ENCODE results near the gene FAM20A. TPM values are rescaled to one million over a fixed set of nuclear protein-coding genes. Genes with fewer than 3 reads are reported as not detected.
A peak's percentile ranks its signal among the peaks of the same experiment; 100 is the strongest.

FAM20A gene
- total RNA-seq, 1 donor from 2014 or later = 2.9 TPM

DNA sequence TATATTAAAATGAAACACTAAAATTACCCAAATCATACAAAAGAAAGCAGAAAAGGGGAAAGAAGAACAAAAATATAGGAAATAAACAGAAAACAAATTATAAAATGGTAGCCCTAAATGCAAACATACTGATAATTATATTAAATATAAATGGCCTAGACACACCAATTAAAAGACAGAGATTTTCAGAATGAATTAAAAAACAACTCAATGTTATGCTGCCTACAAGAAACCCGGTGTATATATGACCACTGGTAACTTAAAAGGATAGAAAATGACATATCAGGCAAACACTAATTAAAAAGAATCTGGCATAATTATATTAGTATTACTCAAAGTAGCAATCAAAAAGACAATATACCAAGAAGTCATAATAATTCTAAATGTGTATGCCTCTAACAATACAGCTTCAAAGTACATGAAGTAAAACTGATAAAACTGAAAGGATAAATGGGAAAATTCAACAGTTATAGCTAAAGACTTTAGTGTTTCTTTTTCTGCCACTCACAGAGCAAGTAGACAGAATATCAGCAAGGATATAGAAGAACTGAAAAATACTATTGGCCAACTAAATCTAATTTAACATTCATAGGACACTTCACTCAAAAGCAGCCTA, 7.5 kb upstream of the FAM20A start:
- Histone ChIP-seq H3K9me3 (replicated peaks) (peaks cover 42% of the 10 kb centered on the region), H3K36me3 (no peaks in the 10 kb centered on the region), H3K27ac (replicated peaks) (no peak overlapping the region), H3K4me1 (no peaks in the 10 kb centered on the region), H3K27me3 (ENCODE audit: low read depth) (no peaks in the 10 kb centered on the region), H3K4me3 (no peak overlapping the region)
- no peak for DNase-seq
- TF ChIP-seq, protein P1, sequence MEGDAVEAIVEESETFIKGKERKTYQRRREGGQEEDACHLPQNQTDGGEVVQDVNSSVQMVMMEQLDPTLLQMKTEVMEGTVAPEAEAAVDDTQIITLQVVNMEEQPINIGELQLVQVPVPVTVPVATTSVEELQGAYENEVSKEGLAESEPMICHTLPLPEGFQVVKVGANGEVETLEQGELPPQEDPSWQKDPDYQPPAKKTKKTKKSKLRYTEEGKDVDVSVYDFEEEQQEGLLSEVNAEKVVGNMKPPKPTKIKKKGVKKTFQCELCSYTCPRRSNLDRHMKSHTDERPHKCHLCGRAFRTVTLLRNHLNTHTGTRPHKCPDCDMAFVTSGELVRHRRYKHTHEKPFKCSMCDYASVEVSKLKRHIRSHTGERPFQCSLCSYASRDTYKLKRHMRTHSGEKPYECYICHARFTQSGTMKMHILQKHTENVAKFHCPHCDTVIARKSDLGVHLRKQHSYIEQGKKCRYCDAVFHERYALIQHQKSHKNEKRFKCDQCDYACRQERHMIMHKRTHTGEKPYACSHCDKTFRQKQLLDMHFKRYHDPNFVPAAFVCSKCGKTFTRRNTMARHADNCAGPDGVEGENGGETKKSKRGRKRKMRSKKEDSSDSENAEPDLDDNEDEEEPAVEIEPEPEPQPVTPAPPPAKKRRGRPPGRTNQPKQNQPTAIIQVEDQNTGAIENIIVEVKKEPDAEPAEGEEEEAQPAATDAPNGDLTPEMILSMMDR (IDR thresholded peaks at IDR 0.05; ENCODE audit: borderline replicate concordance) = no peak
- intact Hi-C loops (cut with micrococcal nuclease) = no loop called here

DNA sequence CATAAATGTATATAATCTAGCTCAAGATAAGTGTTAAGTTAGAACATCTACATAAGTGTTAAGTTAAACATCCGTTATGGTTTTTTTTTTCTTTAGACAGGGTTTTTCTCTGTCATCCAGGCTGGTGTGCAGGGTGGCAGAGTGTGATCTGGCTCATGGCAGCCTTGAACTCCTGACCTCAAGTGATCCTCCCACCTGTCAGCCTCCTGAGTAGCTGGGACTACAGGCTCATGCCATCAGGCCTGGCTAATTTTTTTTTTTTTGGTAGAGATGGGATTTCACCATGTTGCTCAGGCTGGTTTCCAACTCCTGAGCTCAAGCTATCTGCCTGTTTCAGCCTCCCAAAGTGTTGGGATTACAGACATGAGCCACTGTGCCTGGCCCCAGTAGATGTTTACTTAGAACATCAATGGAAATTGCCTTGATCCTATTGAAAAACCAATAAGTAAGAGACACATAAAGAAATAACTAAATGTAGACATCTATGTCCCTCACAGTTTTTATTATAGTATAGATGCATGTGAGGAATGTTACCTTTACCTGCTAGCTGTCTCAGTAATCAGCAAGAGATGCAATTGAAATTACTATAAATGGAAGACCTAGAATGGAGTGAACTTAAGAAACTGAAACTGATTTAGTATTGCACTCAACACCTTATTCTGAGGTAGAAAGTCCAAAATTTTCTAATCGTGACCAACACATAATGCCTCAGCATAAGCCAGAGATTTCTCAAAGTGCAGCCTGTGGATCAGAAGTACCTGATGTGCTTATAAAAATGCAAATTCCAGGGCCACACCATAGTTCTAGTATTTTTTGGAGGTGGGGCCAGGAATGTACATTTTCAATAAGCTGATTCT, 5.5 kb upstream of the FAM20A start:
- Histone ChIP-seq H3K36me3 (no peaks in the 10 kb centered on the region), H3K27ac (replicated peaks) (no peak overlapping the region), H3K27me3 (ENCODE audit: low read depth) (no peaks in the 10 kb centered on the region), H3K4me3 (no peak overlapping the region), H3K4me1 (peaks cover 4% of the 10 kb centered on the region), H3K9me3 (replicated peaks) (peaks cover 42% of the 10 kb centered on the region)
- intact Hi-C loops (cut with micrococcal nuclease) = no loop called here
- TF ChIP-seq, protein P1 (IDR thresholded peaks at IDR 0.05; ENCODE audit: borderline replicate concordance) = no peak
- DNase-seq = no peak

DNA sequence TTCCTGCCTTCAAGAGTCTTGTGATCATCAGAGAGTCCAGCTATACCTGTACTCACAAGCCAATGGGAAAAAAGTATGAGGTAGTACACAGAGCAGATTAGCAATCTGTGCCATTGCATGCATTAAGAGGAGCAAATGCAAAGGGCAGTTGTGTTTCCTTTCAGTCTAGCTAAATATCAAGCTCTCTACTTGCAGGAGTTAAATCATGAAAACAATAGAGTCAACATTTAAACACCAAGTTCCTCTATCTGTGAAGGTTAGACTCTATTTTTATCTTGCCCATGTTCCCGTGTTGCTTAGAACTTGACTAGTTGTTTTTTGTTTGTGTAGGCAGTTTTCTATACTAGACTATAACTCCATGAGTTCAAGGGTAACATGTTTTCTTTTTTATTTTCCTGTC, 4.7 kb upstream of the FAM20A start:
- peaks cover 41% of the 10 kb centered on the region for H3K9me3 ChIP-seq (replicated peaks)
- intact Hi-C loops (cut with micrococcal nuclease) = no loop called here
- H3K27ac ChIP-seq (replicated peaks) = no peak overlapping the region
- TF ChIP-seq, protein P1 (IDR thresholded peaks at IDR 0.05; ENCODE audit: borderline replicate concordance) = no peak
- no peaks in the 10 kb centered on the region for H3K36me3 ChIP-seq
- DNase-seq = no peak
- no peak overlapping the region for H3K4me3 ChIP-seq
- peaks cover 4% of the 10 kb centered on the region for H3K27me3 ChIP-seq (ENCODE audit: low read depth)
- peaks cover 12% of the 10 kb centered on the region for H3K4me1 ChIP-seq

- TF ChIP-seq, protein P1 (IDR thresholded peaks at IDR 0.05; ENCODE audit: borderline replicate concordance) = no peak
- Histone ChIP-seq H3K27me3 (ENCODE audit: low read depth) (peaks cover 23% of the 10 kb centered on the region), H3K27ac (replicated peaks) (no peak overlapping the region), H3K9me3 (replicated peaks) (peaks cover 19% of the 10 kb centered on the region), H3K4me1 (peaks cover 32% of the 10 kb centered on the region), H3K4me3 (no peak overlapping the region), H3K36me3 (no peaks in the 10 kb centered on the region)
- DNase-seq = no peak
- intact Hi-C loops (cut with micrococcal nuclease) = no loop called here
These were observed 2.5 kb upstream of the FAM20A start for GRCh38 chr17:68603656-68604055.

- Histone ChIP-seq H3K36me3 (no peaks in the 10 kb centered on the region), H3K27me3 (ENCODE audit: low read depth) (peaks cover 25% of the 10 kb centered on the region), H3K27ac (replicated peaks) (peak overlapping the region; percentile 79), H3K9me3 (replicated peaks) (peaks cover 12% of the 10 kb centered on the region), H3K4me1 (peaks cover 38% of the 10 kb centered on the region), H3K4me3 (no peak overlapping the region)
- TF ChIP-seq, protein P1 (IDR thresholded peaks at IDR 0.05; ENCODE audit: borderline replicate concordance) = no peak
- DNase-seq = no peak
- intact Hi-C loops (cut with micrococcal nuclease) = no loop called here
These were observed 1.9 kb upstream of the FAM20A start for GRCh38 chr17:68603027-68603426.
